T47D (cell line): Measurements from ENCODE around the gene GTF3C5.

Experiments used
- DNase-seq, 2 experiments: peaks; one replicate each; pipeline versions ENCODE4 v3.0.0 to v3.0.0-alpha.2; 2011 to 2012; ENCODE audit warnings: low read depth in 1 of 2, low spot score in 1 of 2
- JUND ChIP-seq: IDR thresholded peaks from 2 replicates; pipeline ENCODE4 v1.6.1; 2012; ENCODE audit warnings: low read depth
- in situ Hi-C: cut with HindIII; loops from 2 replicates; pipeline ENCODE4 v1.10.0; 2016; ENCODE audit warnings: low sequenced_read_pairs, low pct_unique_long_range_greater_than_20kb

The GTF3C5 gene

DNA sequence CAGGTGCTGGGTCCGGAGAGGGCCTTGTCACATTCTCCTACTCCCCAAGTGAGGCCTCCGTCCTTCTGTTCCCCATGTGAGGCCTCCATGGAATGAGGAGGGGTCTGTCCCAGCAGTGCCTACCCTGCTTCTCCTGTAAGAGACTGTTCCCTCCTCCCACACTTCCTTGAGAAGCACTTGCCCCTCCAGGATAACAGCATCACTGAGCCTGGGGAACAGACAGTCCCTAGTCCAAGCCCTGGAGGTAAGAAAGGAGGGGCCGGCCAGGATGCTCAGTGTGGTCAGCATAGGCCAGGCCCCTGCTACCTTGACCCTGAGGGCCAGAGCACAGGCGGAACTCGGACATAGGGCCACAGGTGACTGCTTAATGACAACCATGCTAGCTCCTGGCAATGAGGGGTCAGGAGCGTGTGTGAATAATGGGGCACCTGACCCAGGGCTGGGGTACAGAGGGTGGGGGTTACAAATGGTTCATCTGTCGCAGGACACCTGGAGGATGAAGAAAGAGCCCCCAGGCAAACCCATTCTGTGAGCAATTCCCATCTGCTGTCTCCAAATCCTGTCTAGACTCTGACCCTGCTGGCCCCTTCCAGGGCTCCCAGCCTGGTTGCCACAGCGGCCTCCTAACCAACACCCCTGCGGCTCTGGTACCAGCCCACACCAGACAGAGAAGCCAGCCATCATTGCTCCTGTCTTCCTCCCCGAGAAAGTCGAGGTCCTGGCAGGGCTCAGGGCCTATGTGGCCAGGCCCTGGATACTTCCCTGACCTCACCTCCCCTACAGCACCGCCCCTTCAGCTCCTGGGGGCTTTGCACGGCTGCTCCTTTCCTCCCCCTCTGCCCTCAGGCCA lies 69.9 kb downstream of the GTF3C5 start:
- no peak for DNase-seq
- TF ChIP-seq JUND = no peak
- in situ Hi-C loops = no loop called here

DNA sequence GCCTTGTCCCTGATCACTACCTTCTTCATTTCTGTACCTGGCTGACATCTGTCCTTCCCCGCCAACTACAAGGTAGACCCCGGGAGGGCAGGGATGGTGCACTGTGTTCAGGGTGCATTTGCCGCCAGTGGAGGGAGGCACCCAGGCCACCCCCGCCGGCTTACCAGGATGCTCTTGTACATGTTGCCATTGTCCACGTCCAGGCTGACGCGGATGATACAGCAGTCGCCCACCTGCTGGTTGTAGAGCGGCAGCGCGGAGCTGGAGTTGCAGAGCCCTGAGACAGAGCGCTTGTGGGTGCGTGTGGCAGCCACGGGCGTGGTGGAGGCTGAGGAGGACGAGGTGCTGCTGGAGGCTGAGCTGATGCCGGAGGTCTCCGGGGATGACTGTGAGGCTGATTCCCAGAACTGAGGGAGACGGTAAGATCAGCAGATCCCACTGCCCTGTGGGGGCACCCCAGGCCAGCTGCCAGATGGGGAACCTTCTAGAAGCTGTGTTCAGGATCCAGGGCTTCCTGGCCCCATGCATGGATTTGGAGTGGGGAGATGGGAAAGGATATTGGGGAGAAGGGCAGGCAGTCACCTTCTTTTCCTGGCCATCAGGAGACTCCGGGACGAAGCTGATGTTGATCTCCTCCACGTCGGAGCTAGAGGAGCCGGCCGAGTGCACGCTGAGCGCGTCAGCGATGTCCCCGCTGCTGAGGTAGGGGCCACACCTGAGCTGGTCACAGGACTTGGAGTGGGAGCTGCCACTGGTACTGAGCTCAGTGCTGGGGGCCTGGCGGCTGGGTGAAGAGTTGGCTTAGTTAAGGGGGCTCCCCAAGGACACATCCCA lies 70.8 kb downstream of the GTF3C5 start:
- in situ Hi-C loops = no loop called here
- DNase-seq = no peak
- no peak for TF ChIP-seq JUND

DNA sequence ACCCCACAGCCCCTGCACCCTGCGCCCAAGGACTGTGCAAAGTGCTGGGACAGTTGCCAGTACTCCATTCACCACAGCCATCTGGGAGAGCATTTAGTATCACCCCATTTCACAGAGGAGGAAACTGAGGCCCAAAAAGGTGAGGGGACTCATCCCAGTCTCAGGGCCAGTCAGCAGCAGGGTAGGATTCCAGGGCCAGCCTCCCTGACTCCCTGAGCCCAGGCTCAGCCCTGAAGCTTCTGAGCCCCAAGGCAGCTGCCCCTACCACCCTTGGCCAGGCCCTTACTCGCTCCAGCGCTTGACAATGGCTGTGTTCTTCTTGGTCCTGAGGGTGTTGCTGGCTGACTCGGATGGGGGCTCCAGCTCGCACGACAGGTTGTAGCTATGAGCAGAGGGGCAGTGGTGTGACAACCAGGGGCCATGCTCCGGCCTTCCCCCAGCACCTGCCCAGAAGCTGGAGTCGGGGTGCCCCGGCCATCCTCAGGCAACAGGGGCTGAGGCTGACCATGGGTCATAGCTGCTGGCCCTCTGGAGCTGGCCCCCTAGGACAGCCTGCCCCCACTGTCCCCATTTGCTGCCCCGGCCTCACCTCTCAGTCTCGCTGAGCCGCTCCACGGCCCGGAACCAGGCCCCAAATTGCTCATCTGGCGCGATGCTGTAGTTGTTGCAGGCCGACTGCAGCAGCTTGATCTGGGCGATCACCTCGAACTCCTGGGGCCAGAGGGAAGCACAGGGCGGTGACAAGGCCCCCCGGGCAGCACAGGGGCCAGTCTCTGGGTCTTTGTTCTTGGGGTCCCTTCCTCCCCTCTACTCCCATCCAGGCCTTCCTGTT lies 71.6 kb downstream of the GTF3C5 start:
- no peak for DNase-seq
- in situ Hi-C loops = no loop called here
- no peak for TF ChIP-seq JUND

GRCh38 chr9:133103183-133103986 lies 72.6 kb downstream of the GTF3C5 start:
- no peak for TF ChIP-seq JUND
- in situ Hi-C loops = no loop called here
- DNase-seq = peak; percentile 66 to 78

GRCh38 chr9:133103987-133104505 lies 73.2 kb downstream of the GTF3C5 start:
- TF ChIP-seq JUND = no peak
- DNase-seq = no peak
- in situ Hi-C loops = no loop called here

DNA sequence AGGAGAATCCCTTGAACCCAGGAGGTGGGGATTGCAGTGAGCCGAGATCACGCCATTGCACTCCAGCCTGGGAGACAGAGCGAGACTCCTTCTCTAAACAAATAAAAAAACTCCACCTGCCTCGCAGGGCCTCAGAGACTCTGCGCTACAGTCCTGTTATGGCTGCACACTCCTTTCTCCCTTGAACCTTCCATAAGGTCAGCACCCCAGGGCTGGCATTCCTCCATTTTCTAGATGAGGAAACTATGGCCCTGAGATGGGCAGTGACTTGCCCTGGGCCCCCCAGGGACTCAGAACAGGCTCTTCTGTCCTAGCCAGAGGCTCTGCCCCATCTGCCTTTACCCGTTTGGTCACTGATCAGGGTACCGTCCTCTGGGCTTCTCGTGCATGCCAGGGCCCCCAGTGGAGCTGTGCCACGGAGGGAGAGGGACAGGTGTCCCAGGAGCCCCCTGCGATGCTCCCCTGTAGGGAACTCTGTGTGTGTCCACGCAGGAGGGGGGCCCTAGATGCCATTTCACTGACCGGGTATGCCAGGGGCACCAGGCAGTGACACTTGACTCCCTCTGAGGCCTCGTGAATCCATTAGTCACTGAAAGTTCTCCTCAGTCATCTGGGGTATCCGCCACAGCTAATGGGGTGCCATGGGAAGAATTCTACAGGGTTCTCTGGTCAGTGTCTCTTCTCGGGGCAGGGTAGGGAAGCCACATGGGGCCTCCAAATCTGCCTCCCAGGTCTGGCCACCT lies 74.1 kb downstream of the GTF3C5 start:
- no peak for DNase-seq
- in situ Hi-C loops = no loop called here
- TF ChIP-seq JUND = no peak

- TF ChIP-seq JUND = no peak
- no peak for DNase-seq
- in situ Hi-C loops = no loop called here
Observed at GRCh38 chr9:133105461-133105770, 74.6 kb downstream of the GTF3C5 start.

DNA sequence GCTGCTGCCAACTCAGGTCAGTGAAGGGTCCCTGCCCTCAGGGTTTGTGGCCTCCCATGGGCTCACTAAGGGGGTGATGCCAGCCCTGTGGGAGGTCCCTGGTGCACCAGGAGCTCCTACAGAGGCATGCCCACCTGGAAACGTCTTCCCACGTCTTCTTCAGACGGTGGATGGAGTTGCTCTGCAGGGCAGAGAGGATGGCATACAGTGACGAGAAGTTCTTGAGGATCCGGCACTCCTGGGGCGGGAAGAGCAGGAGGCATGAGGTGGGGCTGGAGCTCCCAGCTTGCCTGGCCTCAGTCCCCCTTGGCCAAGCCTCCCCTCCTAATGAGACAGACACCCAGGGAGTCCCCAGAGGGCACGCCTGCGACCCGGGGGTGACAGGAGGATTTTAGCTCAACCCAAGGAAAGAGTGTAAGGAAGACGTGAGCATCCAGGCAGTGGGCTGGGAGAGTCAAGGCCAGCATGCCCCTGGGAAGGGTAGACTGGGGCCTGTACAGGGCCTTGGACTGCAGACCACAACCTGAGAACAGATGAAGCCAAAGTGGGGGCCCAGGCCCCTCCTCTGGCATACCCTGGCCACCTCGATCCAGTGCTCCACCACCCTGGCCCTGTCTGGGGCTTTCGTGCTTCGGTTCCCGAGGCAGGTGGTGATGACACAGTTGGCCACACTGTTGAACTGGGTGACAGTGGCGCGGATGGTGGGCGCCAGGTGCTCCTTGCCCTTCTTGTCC lies 75.9 kb downstream of the GTF3C5 start:
- no peak for DNase-seq
- TF ChIP-seq JUND = no peak
- in situ Hi-C loops = no loop called here

GRCh38 chr9:133107245-133107722 lies 76.5 kb downstream of the GTF3C5 start:
- in situ Hi-C loops = no loop called here
- TF ChIP-seq JUND = no peak
- no peak for DNase-seq
